Measurements from ENCODE around the gene CDHR2.

CDHR2 gene

GRCh38 chr5:176628406-176629228 is 79.5 kb downstream of the CDHR2 start:
- no peak overlapping the region for H3K4me3 ChIP-seq (ENCODE audit: low read depth, low read length)
- no peak for DNase-seq (ENCODE audit: low read depth)

GRCh38 chr5:176629317-176629852 is 80.2 kb downstream of the CDHR2 start:
- H3K4me3 ChIP-seq (ENCODE audit: low read depth, low read length), result peak overlapping the region; percentile 51

GRCh38 chr5:176629853-176630680 is 80.9 kb downstream of the CDHR2 start, which contains the start of the genes EIF4E1B and SNCB:
Gene EIF4E1B, plus strand, starts transcription at chr5:176630675. Its CDS starts 12,113 bp downstream, at chr5:176642788.
Gene SNCB, minus strand, starts transcription at chr5:176630534. Its CDS starts 880 bp downstream, at chr5:176629654.
- DNase-seq (ENCODE audit: low read depth), result no peak
- H3K4me3 ChIP-seq (ENCODE audit: low read depth, low read length), result peak within 1 kb of the TSS; percentile 51

More at GRCh38 chr5:176629317-176629852, 80.2 kb downstream of the CDHR2 start:
- no peak for DNase-seq (ENCODE audit: low read depth)

GRCh38 chr5:176630681-176631222 is 81.6 kb downstream of the CDHR2 start:
- peak overlapping the region; percentile 51 for H3K4me3 ChIP-seq (ENCODE audit: low read depth, low read length)
- DNase-seq (ENCODE audit: low read depth), result no peak

GRCh38 chr5:176631383-176632200 is 82.5 kb downstream of the CDHR2 start:
- H3K4me3 ChIP-seq (ENCODE audit: low read depth, low read length), result no peak overlapping the region
- no peak for DNase-seq (ENCODE audit: low read depth)

- no peak overlapping the region for H3K4me3 ChIP-seq (ENCODE audit: low read depth, low read length)
- no peak for DNase-seq (ENCODE audit: low read depth)
These were observed 83.6 kb downstream of the CDHR2 start for GRCh38 chr5:176632745-176633144.

- DNase-seq (ENCODE audit: low read depth), result no peak
- H3K4me3 ChIP-seq (ENCODE audit: low read depth, low read length), result no peak overlapping the region
These were observed 84.5 kb downstream of the CDHR2 start for GRCh38 chr5:176633598-176633997.

GRCh38 chr5:176636426-176636825 is 87.3 kb downstream of the CDHR2 start:
- no peak overlapping the region for H3K4me3 ChIP-seq (ENCODE audit: low read depth, low read length)

GRCh38 chr5:176637556-176637955 is 88.4 kb downstream of the CDHR2 start:
- DNase-seq (ENCODE audit: low read depth), result no peak
- no peak overlapping the region for H3K4me3 ChIP-seq (ENCODE audit: low read depth, low read length)

More at GRCh38 chr5:176636426-176636825, 87.3 kb downstream of the CDHR2 start:
- DNase-seq (ENCODE audit: low read depth), result no peak

- H3K4me3 ChIP-seq (ENCODE audit: low read depth, low read length), result no peak overlapping the region
- no peak for DNase-seq (ENCODE audit: low read depth)
These were observed 89.3 kb downstream of the CDHR2 start for GRCh38 chr5:176638437-176638836.

- no peak overlapping the region for H3K4me3 ChIP-seq (ENCODE audit: low read depth, low read length)
- DNase-seq (ENCODE audit: low read depth), result no peak
These were observed 90.1 kb downstream of the CDHR2 start for GRCh38 chr5:176639208-176639607.

- no peak overlapping the region for H3K4me3 ChIP-seq (ENCODE audit: low read depth, low read length)
- DNase-seq (ENCODE audit: low read depth), result no peak
These were observed 90.8 kb downstream of the CDHR2 start for GRCh38 chr5:176639981-176640380.

- no peak overlapping the region for H3K4me3 ChIP-seq (ENCODE audit: low read depth, low read length)
- DNase-seq (ENCODE audit: low read depth), result no peak
These were observed 91.5 kb downstream of the CDHR2 start for GRCh38 chr5:176640616-176641015.

GRCh38 chr5:176642675-176643490 is 93.7 kb downstream of the CDHR2 start:
- no peak overlapping the region for H3K4me3 ChIP-seq (ENCODE audit: low read depth, low read length)
- no peak for DNase-seq (ENCODE audit: low read depth)

- no peak for DNase-seq (ENCODE audit: low read depth)
- no peak overlapping the region for H3K4me3 ChIP-seq (ENCODE audit: low read depth, low read length)
These were observed 94.5 kb downstream of the CDHR2 start for GRCh38 chr5:176643491-176644219.

- DNase-seq (ENCODE audit: low read depth), result no peak
- no peak overlapping the region for H3K4me3 ChIP-seq (ENCODE audit: low read depth, low read length)
These were observed 95.2 kb downstream of the CDHR2 start for GRCh38 chr5:176644294-176644693.

GRCh38 chr5:176644878-176645670 is 95.9 kb downstream of the CDHR2 start:
- no peak for DNase-seq (ENCODE audit: low read depth)
- H3K4me3 ChIP-seq (ENCODE audit: low read depth, low read length), result no peak overlapping the region

Data from skeletal muscle cell (primary cell).